K562 (cell line): Measurements from ENCODE around the gene PPFIBP2. TPM values are rescaled to one million over a fixed set of nuclear protein-coding genes. Genes with fewer than 3 reads are reported as not detected.

Experiments used
- BRCA1 ChIP-seq, 2 experiments: fragments of 450-650 bp in 1 of 2; sonication (generic) in 1 of 2; formaldehyde crosslinking in 1 of 2; IDR thresholded peaks; 2 replicates each; pipeline versions ENCODE4 v1.5.0 to v1.6.1; 2017 to 2020; ENCODE audit warnings: mild to moderate bottlenecking in 1 of 2, missing genetic modification reagents in 1 of 2
- CBX8 ChIP-seq: fragments of 200-600 bp; sonication (generic); IDR thresholded peaks from 2 replicates; pipeline ENCODE4 v1.6.1; 2012; ENCODE audit warnings: borderline replicate concordance, mixed run types, low read depth, mild to moderate bottlenecking, moderate library complexity, mixed read lengths, low read length, control low read depth, inconsistent platforms; ENCODE audit not compliant: poor library complexity, severe bottlenecking; ENCODE audit errors: extremely low read depth
- CHD7 ChIP-seq: fragments of 200-600 bp; sonication (generic); IDR thresholded peaks from one replicate; pipeline ENCODE4 v1.6.1; 2012; ENCODE audit warnings: mild to moderate bottlenecking, low read depth, low read length, inconsistent platforms
- DDX20 ChIP-seq: fragments of 450-650 bp; IDR thresholded peaks from 2 replicates; pipeline ENCODE4 v1.6.1; 2016; ENCODE audit warnings: missing genetic modification characterization, low read depth, mild to moderate bottlenecking, missing compliant biosample characterization, moderate library complexity
- ETV5 ChIP-seq: sonication (generic); formaldehyde crosslinking; IDR thresholded peaks from 2 replicates; pipeline ENCODE4 v1.4.0; 2020; ENCODE audit warnings: low read depth, mild to moderate bottlenecking, missing genetic modification reagents
- GTF2F1 ChIP-seq: IDR thresholded peaks from 2 replicates; pipeline ENCODE4 v1.6.1; 2011; ENCODE audit warnings: low read depth, low read length, improper control_type of control experiment
- HBP1 ChIP-seq: fragments of 450-650 bp; formaldehyde crosslinking; IDR thresholded peaks from 2 replicates; pipeline ENCODE4 v1.4.0; 2022; ENCODE audit warnings: missing genetic modification characterization
- PHF8 ChIP-seq: fragments of 200-600 bp; sonication (generic); IDR thresholded peaks from 2 replicates; pipeline ENCODE4 v1.6.1; 2012; ENCODE audit warnings: mixed run types, mild to moderate bottlenecking, inconsistent platforms, low read length, moderate library complexity, borderline replicate concordance
- PHTF2 ChIP-seq: fragments of 250-450 bp; sonication (Bioruptor Pico); IDR thresholded peaks from 2 replicates; pipeline ENCODE4 v1.5.0; 2021; ENCODE audit warnings: mild to moderate bottlenecking
- SAP30 ChIP-seq: fragments of 200-600 bp; sonication (generic); IDR thresholded peaks from 2 replicates; pipeline ENCODE4 v1.6.1; 2012; ENCODE audit warnings: borderline replicate concordance, low read depth, mild to moderate bottlenecking, moderate library complexity, low read length, control low read depth, inconsistent platforms; ENCODE audit not compliant: insufficient read depth, poor library complexity, severe bottlenecking
- SMARCA5 ChIP-seq: fragments of 450-650 bp; IDR thresholded peaks from 2 replicates; pipeline ENCODE4 v1.6.1; 2016
- SP2 ChIP-seq: IDR thresholded peaks from 2 replicates; pipeline ENCODE4 v1.6.1; 2011; ENCODE audit warnings: mild to moderate bottlenecking, low read depth, low read length, moderate library complexity; ENCODE audit not compliant: poor library complexity, severe bottlenecking; ENCODE audit errors: extremely low read depth
- TARDBP ChIP-seq: fragments of 450-650 bp; IDR thresholded peaks from 2 replicates; pipeline ENCODE4 v1.6.1; 2016
- TFAM ChIP-seq: fragments of 250-450 bp; sonication (Bioruptor Pico); conservative IDR thresholded peaks from 2 replicates; pipeline ENCODE4 v1.5.0; 2021; ENCODE audit warnings: mild to moderate bottlenecking, moderate library complexity
- polyA plus RNA-seq, 8 experiments: library from polyadenylated mRNA; depleted of rRNA in 4 of 8; stranded (reverse) in 5 of 8; unstranded in 3 of 8; fragments of >200 nt; fragmentation: Nextera tagmentation in 2 of 8; fragmentation: Illumina TruSeq in 1 of 8; extraction: Ambion mirVana in 2 of 8; extraction: Trizol in 1 of 8; gene quantifications; 2 replicates each; pipeline versions ENCODE4 v1.2.1 to v1.2.3, GENCODE V29; 2011 to 2014; ENCODE audit warnings: inconsistent platforms in 1 of 8, missing spikeins in 1 of 8
- total RNA-seq, 7 experiments: library from RNA; depleted of rRNA in 6 of 7; stranded (reverse); fragments of >200 nt in 6 of 7; fragmentation: Illumina TruSeq in 2 of 7; extraction: Trizol in 2 of 7; gene quantifications; 2 replicates each; pipeline versions ENCODE4 v1.2.1 to v1.2.3, GENCODE V29; 2011 to 2021; ENCODE audit warnings: low replicate concordance in 1 of 7

PPFIBP2 gene
- total and polyA plus RNA-seq, 9 of the 15 experiments (the other 6 are each of a cell fraction or from before 2014, with no cell fraction given), result 0.18 to 3.4 (median 1.2) TPM

DNA sequence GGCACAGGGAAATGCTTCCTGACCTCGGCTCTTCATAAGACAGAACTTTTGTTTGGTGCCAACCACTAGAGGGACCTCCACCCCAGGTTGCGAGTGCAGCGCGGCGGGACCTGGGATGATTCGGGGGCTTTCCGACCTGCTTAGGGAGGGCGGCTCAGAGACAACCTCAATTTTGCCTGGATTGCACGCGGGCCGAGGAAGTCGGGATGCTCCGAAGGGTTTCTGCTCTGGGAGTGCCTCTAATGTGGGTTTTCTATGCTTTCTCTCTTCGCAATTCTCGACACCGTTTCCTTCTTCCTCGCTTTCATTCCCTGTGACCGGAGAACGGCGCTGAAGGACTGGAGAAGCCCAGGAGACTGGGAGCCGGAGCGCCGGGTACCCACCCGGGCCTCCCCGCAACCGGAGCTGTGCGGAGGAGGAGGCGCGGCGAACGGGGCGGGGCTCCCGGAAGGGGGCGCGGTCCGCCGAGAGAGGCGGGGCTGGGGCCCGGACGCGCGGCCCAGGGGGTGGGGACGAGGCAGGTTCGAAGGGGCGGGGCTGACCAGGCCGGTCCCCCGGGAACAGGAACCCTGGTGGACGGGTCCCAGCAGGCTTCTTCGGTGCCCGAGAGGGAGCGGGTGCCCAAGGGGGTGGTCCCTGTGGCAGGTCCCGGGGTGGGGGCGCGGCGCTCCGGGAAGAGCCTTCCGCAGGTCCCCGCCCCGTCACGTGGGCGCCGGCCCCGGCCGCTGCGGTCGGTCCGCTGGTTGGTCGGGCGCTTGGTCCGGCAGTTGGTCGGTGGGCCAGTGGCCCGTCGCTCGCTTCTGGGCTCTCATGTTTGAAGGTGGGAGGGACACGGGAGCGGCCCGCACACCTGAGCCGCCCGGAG, at the start of gene PPFIBP2 (continued):
- TF ChIP-seq HBP1 (CRISPR knock-in tag) (no peak), ETV5 (CRISPR knock-in tag) (no peak), CHD7 (no peak), BRCA1 (IDR thresholded peaks at IDR 0.05) (no peak), BRCA1 (CRISPR knock-in tag; IDR thresholded peaks at IDR 0.05) (no peak), CBX8 (no peak), PHF8 (peak; percentile 24; the same call in 1 of the 2 replicates), TFAM (CRISPR knock-in tag) (no peak), SP2 (no peak), DDX20 (no peak), TARDBP (no peak), PHTF2 (no peak), GTF2F1 (no peak), SMARCA5 (peak; percentile 23; the same call in 1 of the 2 replicates), SAP30 (no peak)
